Mesodermal cell (in vitro differentiated cells): ENCODE measurements around the gene LIN7A.

Experiments used
- H3K27ac ChIP-seq: 2 replicates; pipeline ENCODE4 v1.7.0; 2013; ENCODE audit warnings: mild to moderate bottlenecking, low read depth, low read length, moderate library complexity; ENCODE audit not compliant: severe bottlenecking
- H3K36me3 ChIP-seq: 2 replicates; pipeline ENCODE4 v1.7.1; 2013; ENCODE audit warnings: mild to moderate bottlenecking, low read length, moderate library complexity; ENCODE audit not compliant: control insufficient read depth, insufficient read depth
- H3K4me1 ChIP-seq: one replicate; pipeline ENCODE4 v1.7.1; 2013; ENCODE audit warnings: mild to moderate bottlenecking, low read length; ENCODE audit not compliant: insufficient read depth, control insufficient read depth, poor library complexity, severe bottlenecking
- H3K4me3 ChIP-seq: 2 replicates; pipeline ENCODE4 v1.7.0; 2013; ENCODE audit warnings: low read length, control low read depth, mild to moderate bottlenecking; ENCODE audit not compliant: insufficient read depth, poor library complexity, severe bottlenecking; ENCODE audit errors: extremely low read depth
- H3K9me3 ChIP-seq: 2 replicates; pipeline ENCODE4 v1.7.1; 2013; ENCODE audit warnings: mild to moderate bottlenecking, low read length, moderate library complexity; ENCODE audit not compliant: control insufficient read depth
- WGBS, 2 experiments: methylation state at CpG; one replicate each; pipeline ENCODE4 v1.1.5; 2013; ENCODE audit warnings: missing lambda C conversion rate in 2 of 2; ENCODE audit not compliant: insufficient coverage in 2 of 2; 5-methylcytosine and 5-hydroxymethylcytosine counted together

The LIN7A gene

DNA sequence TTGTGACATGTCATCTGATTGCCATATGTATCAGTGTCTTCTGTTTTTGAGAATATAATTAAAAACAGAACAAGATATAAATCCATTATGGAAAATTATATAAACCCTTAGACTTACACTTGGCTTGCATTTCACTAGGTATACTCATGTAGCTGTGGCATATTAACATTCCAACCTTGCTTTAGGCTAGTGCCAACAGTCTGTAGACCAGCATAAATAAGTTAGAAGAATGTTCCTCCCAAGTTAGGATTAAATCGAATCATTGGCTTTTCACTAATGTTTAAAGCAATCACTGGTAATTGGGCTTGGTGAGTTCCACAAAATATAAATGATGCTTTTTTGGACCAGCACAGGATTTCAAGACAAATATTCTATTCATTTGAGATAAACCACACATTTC is 103.0 kb downstream of the LIN7A start:
- Histone ChIP-seq H3K27ac (no peak overlapping the region), H3K9me3 (no peaks in the 10 kb centered on the region), H3K4me1 (no peaks in the 10 kb centered on the region), H3K36me3 (no peaks in the 10 kb centered on the region), H3K4me3 (no peak overlapping the region)
- 0% methylated on average over 1 of the region's 1 CpG; no CpG with 5 or more reads in 1 of the 2 experiments for WGBS, 2 experiments

DNA sequence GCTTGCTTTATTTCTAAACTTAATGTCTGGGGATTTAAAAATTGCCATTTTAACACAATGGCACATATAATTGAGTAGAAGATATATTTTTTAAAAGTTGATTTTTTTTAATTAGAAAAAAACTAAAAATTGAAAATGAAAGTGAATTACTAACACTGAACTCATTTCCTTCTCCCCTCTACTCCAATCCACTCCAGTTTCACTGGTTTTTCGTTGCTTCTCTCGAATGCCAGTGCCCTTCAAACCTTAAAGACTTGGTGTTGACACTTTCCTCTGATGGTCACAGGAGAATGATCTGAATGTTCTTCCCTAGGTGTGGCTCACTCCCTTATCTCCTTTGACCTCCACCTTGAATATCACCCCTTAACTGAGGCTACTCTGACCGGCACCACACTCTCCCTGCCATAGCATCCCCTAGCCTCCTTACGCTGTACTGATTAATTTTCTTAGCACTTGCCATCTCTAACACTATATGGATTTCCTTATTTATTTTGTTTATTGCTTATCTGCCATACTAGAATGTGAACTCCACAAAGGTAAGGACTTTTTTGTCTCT is 107.1 kb downstream of the LIN7A start:
- WGBS, 2 experiments: 100% methylated on average over 2 to 4 of the region's 4 CpGs
- Histone ChIP-seq H3K4me3 (no peak overlapping the region), H3K9me3 (no peaks in the 10 kb centered on the region), H3K4me1 (no peaks in the 10 kb centered on the region), H3K36me3 (no peaks in the 10 kb centered on the region), H3K27ac (no peak overlapping the region)

DNA sequence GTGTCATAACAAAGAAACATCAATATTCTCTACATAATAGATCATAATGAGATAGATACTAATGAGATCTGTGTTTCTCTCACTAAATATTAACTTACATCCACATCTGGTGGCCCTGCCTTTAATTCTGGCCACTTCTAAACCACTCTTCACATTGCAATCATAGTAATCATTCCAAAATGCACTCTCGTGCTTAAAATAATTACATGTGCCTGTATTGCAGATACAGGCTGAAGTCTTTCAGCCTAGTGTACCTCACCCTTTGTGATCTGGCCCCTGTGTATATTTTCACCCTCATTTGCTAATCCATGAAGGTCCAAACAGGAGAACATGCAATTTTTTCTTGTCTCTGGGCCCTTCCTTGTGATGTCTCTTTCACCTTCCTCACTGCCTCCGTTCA is 108.0 kb downstream of the LIN7A start:
- Histone ChIP-seq H3K4me3 (no peak overlapping the region), H3K4me1 (no peaks in the 10 kb centered on the region), H3K36me3 (no peaks in the 10 kb centered on the region), H3K9me3 (no peaks in the 10 kb centered on the region), H3K27ac (no peak overlapping the region)
- WGBS, 2 experiments: 75% methylated on average over 1 of the region's 2 CpGs; no CpG with 5 or more reads in 1 of the 2 experiments

DNA sequence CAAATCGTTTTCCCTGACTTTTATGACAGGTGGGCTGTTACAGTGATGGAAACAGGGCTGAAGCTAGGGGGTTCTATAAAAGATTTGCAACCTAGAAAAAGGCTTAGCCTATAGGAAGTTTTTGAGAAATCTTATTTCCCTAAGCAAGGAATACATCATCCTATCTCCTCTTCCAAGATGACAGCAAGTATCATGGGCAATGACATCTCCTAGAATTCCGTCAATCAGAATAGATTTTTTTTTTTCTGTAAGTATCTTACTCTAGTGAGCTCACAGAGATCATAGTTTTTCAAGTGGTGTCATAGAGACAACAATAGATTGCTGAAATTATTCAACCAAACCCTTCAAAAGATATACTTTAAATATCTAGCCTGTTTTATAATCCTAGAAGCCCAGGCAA is 112.2 kb downstream of the LIN7A start:
- WGBS, 2 experiments: 100% methylated on average over 1 of the region's 2 CpGs; no CpG with 5 or more reads in 1 of the 2 experiments
- H3K36me3 ChIP-seq: no peaks in the 10 kb centered on the region
- no peak overlapping the region for H3K27ac ChIP-seq
- H3K9me3 ChIP-seq: no peaks in the 10 kb centered on the region
- H3K4me3 ChIP-seq: no peak overlapping the region
- no peaks in the 10 kb centered on the region for H3K4me1 ChIP-seq

DNA sequence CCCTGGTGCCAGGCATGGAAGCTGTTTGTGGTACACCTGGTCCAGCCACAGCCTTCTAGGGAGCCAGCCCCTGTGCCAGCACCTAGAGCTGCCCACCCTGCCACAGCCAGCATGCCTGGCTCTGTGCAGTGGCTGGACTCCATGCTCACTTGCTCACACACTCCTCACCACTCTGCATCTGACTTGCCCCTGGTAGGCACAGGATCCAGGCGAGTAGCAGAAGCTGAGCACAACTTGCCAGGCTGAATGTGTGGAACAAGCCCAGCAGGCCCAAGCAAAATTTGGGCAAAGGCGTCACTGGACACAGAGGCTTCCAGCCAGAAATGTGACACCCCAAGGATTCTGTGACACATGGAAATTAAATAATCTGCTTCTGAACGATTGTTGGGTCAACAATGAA is 114.3 kb downstream of the LIN7A start:
- Histone ChIP-seq H3K27ac (no peak overlapping the region), H3K4me3 (no peak overlapping the region), H3K36me3 (no peaks in the 10 kb centered on the region), H3K9me3 (no peaks in the 10 kb centered on the region), H3K4me1 (no peaks in the 10 kb centered on the region)
- WGBS, 2 experiments: 79 to 100% methylated on average over 2 of the region's 3 CpGs

DNA sequence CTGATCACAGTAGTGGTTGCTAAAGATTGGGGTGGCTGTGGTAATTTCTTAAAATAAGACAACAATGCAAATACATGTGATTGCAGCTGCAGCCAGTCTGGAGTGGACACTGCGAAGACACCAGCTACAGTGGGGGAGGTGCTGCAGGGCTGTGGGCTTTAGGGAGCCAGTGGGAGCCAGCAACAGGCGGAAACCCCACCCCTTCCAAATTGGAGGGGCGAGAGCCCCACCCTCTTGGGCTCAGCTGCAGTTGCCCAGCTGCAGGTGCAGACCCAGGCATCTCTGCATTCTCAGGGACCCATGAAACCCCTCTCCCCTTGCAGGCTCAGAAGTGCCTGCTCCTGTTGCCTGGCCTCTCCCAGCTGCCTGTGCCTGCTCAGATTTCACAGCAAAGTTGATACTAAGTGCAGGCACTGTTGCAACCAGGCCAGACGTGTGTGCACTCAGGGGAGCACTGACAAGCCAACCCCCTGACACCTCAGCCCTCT is 116.2 kb downstream of the LIN7A start:
- Histone ChIP-seq H3K9me3 (no peaks in the 10 kb centered on the region), H3K36me3 (no peaks in the 10 kb centered on the region), H3K4me3 (no peak overlapping the region), H3K27ac (no peak overlapping the region), H3K4me1 (no peaks in the 10 kb centered on the region)
- WGBS, 2 experiments: 67 to 76% methylated on average over 1 to 2 of the region's 4 CpGs

DNA sequence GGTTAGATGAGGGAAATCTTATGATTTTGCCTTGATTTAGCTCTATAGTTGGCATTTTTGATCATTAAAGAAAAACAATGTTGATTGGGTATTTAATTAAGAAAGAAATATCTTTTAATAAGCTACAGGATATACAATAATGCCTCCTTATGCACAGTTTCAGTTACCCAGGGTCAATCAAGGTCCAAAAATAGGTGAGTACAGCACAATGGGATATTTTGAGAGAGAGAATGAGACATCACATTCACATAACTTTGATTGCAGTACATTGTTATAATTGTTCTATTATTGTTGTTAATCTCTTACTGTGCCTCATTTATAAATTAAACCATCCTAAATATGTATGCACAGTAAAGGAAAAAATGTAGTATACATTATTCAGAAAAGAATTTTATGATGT is 118.9 kb downstream of the LIN7A start:
- Histone ChIP-seq H3K9me3 (no peaks in the 10 kb centered on the region), H3K36me3 (no peaks in the 10 kb centered on the region), H3K4me1 (no peaks in the 10 kb centered on the region), H3K4me3 (no peak overlapping the region), H3K27ac (no peak overlapping the region)

DNA sequence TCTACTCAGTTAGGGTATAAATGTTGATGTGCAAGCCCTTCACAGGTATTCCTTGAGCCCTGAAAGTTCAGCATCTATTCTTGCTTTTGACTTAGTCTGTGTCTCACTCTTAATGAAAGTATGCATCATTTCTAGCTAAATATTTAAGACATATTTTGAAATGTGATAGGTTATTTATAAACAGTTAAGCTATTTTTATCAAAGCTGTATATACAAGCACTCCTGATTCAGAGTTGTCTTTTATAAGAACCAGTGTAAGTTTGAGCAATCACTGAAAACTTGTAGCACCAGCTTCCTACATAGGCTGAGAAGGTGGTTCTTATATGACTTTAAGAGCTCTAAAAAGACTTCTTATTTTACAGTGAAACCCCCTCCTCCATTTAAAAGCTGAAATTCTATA is 122.4 kb downstream of the LIN7A start:
- Histone ChIP-seq H3K9me3 (no peaks in the 10 kb centered on the region), H3K27ac (no peak overlapping the region), H3K4me3 (no peak overlapping the region), H3K4me1 (no peaks in the 10 kb centered on the region), H3K36me3 (no peaks in the 10 kb centered on the region)

DNA sequence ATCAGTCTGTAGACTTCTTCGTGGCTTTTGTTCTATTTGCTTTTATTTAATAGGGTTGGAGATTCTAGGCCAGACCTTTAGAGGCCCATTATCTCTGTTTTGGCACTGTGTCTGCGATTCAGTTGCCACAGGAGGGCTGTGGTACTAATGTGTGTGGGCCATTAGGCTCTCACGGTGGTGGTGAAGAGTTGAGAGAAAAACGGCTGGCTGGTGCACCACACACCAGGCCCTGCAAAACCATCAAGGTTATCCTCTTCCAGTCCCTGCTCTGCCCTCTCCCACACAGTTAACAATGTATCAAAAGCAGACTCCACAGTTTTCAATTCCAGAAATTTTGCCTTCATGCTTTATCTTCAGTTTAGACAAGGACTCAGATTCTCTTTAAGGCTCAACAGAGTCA is 123.3 kb downstream of the LIN7A start:
- H3K27ac ChIP-seq: no peak overlapping the region
- H3K4me3 ChIP-seq: no peak overlapping the region

DNA sequence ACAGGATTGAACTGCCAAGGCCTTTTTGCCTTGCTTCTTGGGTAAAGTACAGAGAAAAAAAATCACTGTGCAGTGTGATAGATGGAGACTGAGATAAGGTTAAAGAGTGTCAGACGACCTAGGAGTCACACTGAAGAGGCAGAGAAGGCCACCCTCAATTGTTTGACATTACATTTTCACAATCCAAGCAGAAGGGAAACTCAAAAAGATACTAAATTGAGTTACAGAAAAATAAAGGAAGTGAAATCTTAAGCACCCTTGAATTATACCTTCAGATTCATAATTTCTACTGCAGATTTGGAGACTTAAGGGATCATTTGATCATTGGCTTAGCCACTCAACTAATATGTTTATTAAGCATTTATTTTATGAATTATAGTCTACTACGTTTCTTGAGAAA is 123.9 kb downstream of the LIN7A start:
- no peak overlapping the region for H3K4me3 ChIP-seq
- 60% methylated on average over 1 of the region's 2 CpGs; no CpG with 5 or more reads in 1 of the 2 experiments for WGBS, 2 experiments
- no peak overlapping the region for H3K27ac ChIP-seq
- H3K9me3 ChIP-seq: no peaks in the 10 kb centered on the region
- H3K4me1 ChIP-seq: no peaks in the 10 kb centered on the region
- H3K36me3 ChIP-seq: no peaks in the 10 kb centered on the region

More for the DNA sequence above, 123.3 kb downstream of the LIN7A start:
- Histone ChIP-seq H3K4me1 (no peaks in the 10 kb centered on the region), H3K9me3 (no peaks in the 10 kb centered on the region), H3K36me3 (no peaks in the 10 kb centered on the region)
- WGBS, 2 experiments: 87% methylated on average over 3 of the region's 4 CpGs; no CpG with 5 or more reads in 1 of the 2 experiments

DNA sequence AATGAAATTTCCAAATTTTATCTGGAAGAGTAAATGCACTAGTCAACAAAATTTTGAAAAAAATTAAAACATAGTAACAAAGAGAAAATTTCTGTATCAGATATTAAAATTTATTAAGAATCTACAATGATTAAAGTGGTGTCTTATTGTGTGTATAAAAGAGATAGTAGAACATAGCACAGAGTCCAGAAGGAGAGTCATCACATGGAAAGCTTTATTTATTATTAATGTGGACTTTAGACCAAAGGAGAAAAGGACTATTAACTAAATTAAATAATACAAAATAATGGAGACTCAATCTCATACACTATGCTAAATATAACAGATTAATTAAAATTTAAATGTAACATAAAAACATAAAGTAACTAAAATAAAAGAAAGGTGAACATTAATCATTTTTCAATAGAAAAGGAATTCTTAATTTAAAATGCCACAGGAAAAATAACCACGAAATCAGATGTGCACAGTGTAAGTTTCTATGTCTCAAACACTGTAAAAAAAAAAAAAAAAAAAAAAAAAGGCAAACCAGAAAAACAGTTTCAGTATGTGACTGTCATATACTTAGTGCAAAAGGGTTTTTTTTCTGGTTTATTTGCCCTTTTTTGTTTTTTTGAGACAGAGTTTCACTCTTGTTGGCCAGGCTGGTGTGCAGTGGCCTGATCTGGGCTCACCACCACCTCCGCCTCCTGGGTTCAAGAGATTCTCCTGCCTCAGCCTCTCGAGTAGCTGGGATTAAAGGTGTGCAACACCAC is 125.6 kb downstream of the LIN7A start:
- Histone ChIP-seq H3K4me1 (no peaks in the 10 kb centered on the region), H3K36me3 (no peaks in the 10 kb centered on the region), H3K4me3 (no peak overlapping the region), H3K27ac (no peak overlapping the region), H3K9me3 (no peaks in the 10 kb centered on the region)
- 83 to 100% methylated on average over 1 of the region's 3 CpGs for WGBS, 2 experiments
